CD14-positive monocyte (primary cell): ENCODE data around the gene ADGRL3. TPM values are rescaled to one million over a fixed set of nuclear protein-coding genes. Genes with fewer than 3 reads are reported as not detected.
"Not testable (repeated sequence)": the region's sequence is repeated elsewhere in the genome, so short reads cannot be mapped to it uniquely, and the experiment has no call there.

ENCODE experiments used
- DNase-seq, 3 donors: peaks; one replicate each; pipeline ENCODE4 v3.0.0-alpha.2; 2011 to 2022
- H2AFZ ChIP-seq: 2 replicates; pipeline ENCODE4 v1.6.0; 2012; ENCODE audit warnings: mild to moderate bottlenecking, low read depth, low read length, inconsistent platforms; ENCODE audit not compliant: insufficient read depth, poor library complexity, severe bottlenecking
- H3K27ac ChIP-seq, 2 donors: 1 replicate in 1 of 2; 2 replicates in 1 of 2; pipeline ENCODE4 v1.5.1; 2012 to 2013; ENCODE audit warnings: low read length in 2 of 2, control low read depth in 1 of 2, inconsistent platforms in 1 of 2, low read depth in 1 of 2, mild to moderate bottlenecking in 1 of 2
- H3K27me3 ChIP-seq, 2 donors: one replicate each; pipeline versions ENCODE4 v1.6.0 to v1.6.1; 2011 to 2013; ENCODE audit warnings: low read length in 2 of 2; ENCODE audit not compliant: control insufficient read depth in 2 of 2, insufficient read depth in 2 of 2
- H3K36me3 ChIP-seq, 2 donors: replicated peaks in 1 of 2; 1 replicate in 1 of 2; 2 replicates in 1 of 2; pipeline versions ENCODE4 v1.5.1 to v1.6.1; 2012 to 2013; ENCODE audit warnings: low read length in 2 of 2, control low read depth in 1 of 2, inconsistent platforms in 1 of 2, mild to moderate bottlenecking in 1 of 2; ENCODE audit not compliant: insufficient read depth in 2 of 2, control insufficient read depth in 1 of 2
- H3K4me1 ChIP-seq, 2 donors: 1 replicate in 1 of 2; 2 replicates in 1 of 2; pipeline versions ENCODE4 v1.5.1 to v1.6.1; 2012 to 2013; ENCODE audit warnings: low read length in 2 of 2, control low read depth in 1 of 2, inconsistent platforms in 1 of 2, mild to moderate bottlenecking in 1 of 2, moderate library complexity in 1 of 2; ENCODE audit not compliant: insufficient read depth in 2 of 2, control insufficient read depth in 1 of 2
- H3K4me2 ChIP-seq: replicated peaks from 2 replicates; pipeline ENCODE3; 2012; ENCODE audit warnings: low read length, moderate library complexity, mild to moderate bottlenecking; ENCODE audit not compliant: poor library complexity, severe bottlenecking; ENCODE audit errors: extremely low read depth
- H3K4me3 ChIP-seq, 3 experiments: fragments of 200-600 bp in 1 of 3; sonication (generic) in 1 of 3; replicated peaks in 1 of 3; 1 replicate in 2 of 3; 2 replicates in 1 of 3; pipeline ENCODE4 v1.5.1; 2011 to 2013; ENCODE audit warnings: low read length in 3 of 3, mild to moderate bottlenecking in 3 of 3, control low read depth in 2 of 3, low read depth in 2 of 3, inconsistent platforms in 1 of 3, moderate library complexity in 1 of 3
- H3K79me2 ChIP-seq: 2 replicates; pipeline ENCODE4 v1.6.0; 2012; ENCODE audit warnings: mild to moderate bottlenecking, control low read depth, inconsistent platforms, low read length, moderate library complexity; ENCODE audit not compliant: insufficient read depth
- H3K9ac ChIP-seq: 2 replicates; pipeline ENCODE4 v1.6.0; 2017; ENCODE audit warnings: low read length, mild to moderate bottlenecking; ENCODE audit not compliant: insufficient read depth, poor library complexity, severe bottlenecking
- H3K9me3 ChIP-seq, 2 donors: replicated peaks in 1 of 2; 1 replicate in 1 of 2; 2 replicates in 1 of 2; pipeline versions ENCODE4 v1.5.1 to v1.6.1; 2012 to 2013; ENCODE audit warnings: low read length in 2 of 2, control low read depth in 1 of 2; ENCODE audit not compliant: control insufficient read depth in 1 of 2, insufficient read depth in 1 of 2
- H4K20me1 ChIP-seq: 2 replicates; pipeline ENCODE4 v1.6.0; 2012; ENCODE audit warnings: mild to moderate bottlenecking, low read length, control low read depth, moderate library complexity; ENCODE audit not compliant: insufficient read depth
- H3K27ac Mint-ChIP-seq, 7 donors: one replicate each; pipeline ENCODE4 v1.8.0; 2020; ENCODE audit warnings: mild to moderate bottlenecking in 7 of 7, mixed read lengths in 7 of 7, moderate library complexity in 6 of 7, inconsistent platforms in 2 of 7
- H3K27me3 Mint-ChIP-seq, 3 donors: one replicate each; pipeline ENCODE4 v1.8.0; 2021 to 2022; ENCODE audit warnings: low read depth in 3 of 3, mild to moderate bottlenecking in 3 of 3, mixed read lengths in 3 of 3, moderate library complexity in 3 of 3, inconsistent platforms in 1 of 3
- H3K36me3 Mint-ChIP-seq, 2 donors: one replicate each; pipeline ENCODE4 v1.8.0; 2020; ENCODE audit warnings: mixed read lengths in 2 of 2, inconsistent platforms in 1 of 2, mild to moderate bottlenecking in 1 of 2
- H3K4me1 Mint-ChIP-seq: one replicate; pipeline ENCODE4 v1.8.0; 2020; ENCODE audit warnings: mild to moderate bottlenecking, mixed read lengths
- H3K4me3 Mint-ChIP-seq, 2 donors: one replicate each; pipeline ENCODE4 v1.8.0; 2020; ENCODE audit warnings: mild to moderate bottlenecking in 2 of 2, mixed read lengths in 2 of 2, moderate library complexity in 1 of 2
- H3K9me3 Mint-ChIP-seq, 7 donors: one replicate each; pipeline ENCODE4 v1.8.0; 2020 to 2022; ENCODE audit warnings: mixed read lengths in 7 of 7, mild to moderate bottlenecking in 6 of 7, moderate library complexity in 6 of 7, inconsistent platforms in 2 of 7
- CTCF ChIP-seq: fragments of 200-600 bp; IDR thresholded peaks from one replicate; pipeline ENCODE4 v1.8.0; 2022; ENCODE audit warnings: antibody characterized with exemption, mild to moderate bottlenecking
- WGBS: methylation state at CpG from one replicate; pipeline ENCODE4 v1.1.5; 2013; ENCODE audit warnings: missing lambda C conversion rate; ENCODE audit not compliant: insufficient coverage; 5-methylcytosine and 5-hydroxymethylcytosine counted together
- intact Hi-C, 2 donors: fragments of 100-400 bp; cut with micrococcal nuclease; formaldehyde crosslinking; loops; one replicate each; pipeline versions ENCODE4 v1.15.0 to v1.15.1; 2023
- polyA plus RNA-seq, 3 donors: library from polyadenylated mRNA; depleted of rRNA in 1 of 3; unstranded in 2 of 3; stranded (reverse) in 1 of 3; fragments of 300-500 nt in 2 of 3; fragments of >200 nt in 1 of 3; fragmentation: Illumina TruSeq in 2 of 3; gene quantifications; 1 replicate in 2 of 3; 2 replicates in 1 of 3; pipeline ENCODE4 v1.2.3, GENCODE V29; 2012 to 2021

ADGRL3 gene
- polyA plus RNA-seq, 3 donors: not detected

GRCh38 chr4:61385256-61385655 lies 185.1 kb downstream of the ADGRL3 start:
- intact Hi-C loops: no loop called here
- H3K36me3 ChIP-seq: no peaks in the 10 kb centered on the region
- no peak overlapping the region for H3K27ac Mint-ChIP-seq
- H3K27ac ChIP-seq: no peak overlapping the region
- H3K4me1 Mint-ChIP-seq: no peaks in the 10 kb centered on the region
- H3K4me3 Mint-ChIP-seq: no peak overlapping the region
- DNase-seq: no peak
- H3K9me3 ChIP-seq: no peaks in the 10 kb centered on the region
- H3K9ac ChIP-seq: no peak overlapping the region
- H2AFZ ChIP-seq: no peak overlapping the region
- no peak for TF ChIP-seq CTCF
- peaks cover 0 to 1% (median 0%) of the 10 kb centered on the region in 3 donors for H3K27me3 Mint-ChIP-seq
- no peaks in the 10 kb centered on the region for H3K9me3 Mint-ChIP-seq
- H3K4me1 ChIP-seq: no peaks in the 10 kb centered on the region
- H3K4me2 ChIP-seq: no peak overlapping the region
- H3K27me3 ChIP-seq: no peaks in the 10 kb centered on the region
- no peaks in the 10 kb centered on the region for H3K36me3 Mint-ChIP-seq
- H4K20me1 ChIP-seq: no peaks in the 10 kb centered on the region
- WGBS: 88% methylated on average over 3 of the region's 4 CpGs
- H3K4me3 ChIP-seq: no peak overlapping the region
- H3K79me2 ChIP-seq: no peaks in the 10 kb centered on the region

- H3K4me3 Mint-ChIP-seq, H3K9me3 ChIP-seq, H3K4me1 ChIP-seq, H3K9ac ChIP-seq, H3K79me2 ChIP-seq, H3K36me3 Mint-ChIP-seq, H3K36me3 ChIP-seq, H3K27me3 ChIP-seq, H3K27ac Mint-ChIP-seq, H4K20me1 ChIP-seq, H3K4me2 ChIP-seq, H2AFZ ChIP-seq, H3K4me1 Mint-ChIP-seq, H3K27ac ChIP-seq, H3K4me3 ChIP-seq, intact Hi-C loops, DNase-seq, H3K27me3 Mint-ChIP-seq: not testable (repeated sequence)
- WGBS: 96% methylated on average over 3 of the region's 7 CpGs
- peaks cover 0 to 10% (median 2%) of the 10 kb centered on the region in 7 donors for H3K9me3 Mint-ChIP-seq
Measured at GRCh38 chr4:61387372-61387771, 187.2 kb downstream of the ADGRL3 start.
